CD14-positive monocyte (primary cell): ENCODE data around the gene ZNF324. TPM values are rescaled to one million over a fixed set of nuclear protein-coding genes. Genes with fewer than 3 reads are reported as not detected.

ENCODE experiments used
- DNase-seq, 3 donors: peaks; one replicate each; pipeline ENCODE4 v3.0.0-alpha.2; 2011 to 2022
- H2AFZ ChIP-seq: 2 replicates; pipeline ENCODE4 v1.6.0; 2012; ENCODE audit warnings: mild to moderate bottlenecking, low read depth, low read length, inconsistent platforms; ENCODE audit not compliant: insufficient read depth, poor library complexity, severe bottlenecking
- H3K27ac ChIP-seq, 2 donors: 1 replicate in 1 of 2; 2 replicates in 1 of 2; pipeline ENCODE4 v1.5.1; 2012 to 2013; ENCODE audit warnings: low read length in 2 of 2, control low read depth in 1 of 2, inconsistent platforms in 1 of 2, low read depth in 1 of 2, mild to moderate bottlenecking in 1 of 2
- H3K27me3 ChIP-seq, 2 donors: one replicate each; pipeline versions ENCODE4 v1.6.0 to v1.6.1; 2011 to 2013; ENCODE audit warnings: low read length in 2 of 2; ENCODE audit not compliant: control insufficient read depth in 2 of 2, insufficient read depth in 2 of 2
- H3K36me3 ChIP-seq, 2 donors: replicated peaks in 1 of 2; 1 replicate in 1 of 2; 2 replicates in 1 of 2; pipeline versions ENCODE4 v1.5.1 to v1.6.1; 2012 to 2013; ENCODE audit warnings: low read length in 2 of 2, control low read depth in 1 of 2, inconsistent platforms in 1 of 2, mild to moderate bottlenecking in 1 of 2; ENCODE audit not compliant: insufficient read depth in 2 of 2, control insufficient read depth in 1 of 2
- H3K4me1 ChIP-seq, 2 donors: 1 replicate in 1 of 2; 2 replicates in 1 of 2; pipeline versions ENCODE4 v1.5.1 to v1.6.1; 2012 to 2013; ENCODE audit warnings: low read length in 2 of 2, control low read depth in 1 of 2, inconsistent platforms in 1 of 2, mild to moderate bottlenecking in 1 of 2, moderate library complexity in 1 of 2; ENCODE audit not compliant: insufficient read depth in 2 of 2, control insufficient read depth in 1 of 2
- H3K4me2 ChIP-seq: replicated peaks from 2 replicates; pipeline ENCODE3; 2012; ENCODE audit warnings: low read length, moderate library complexity, mild to moderate bottlenecking; ENCODE audit not compliant: poor library complexity, severe bottlenecking; ENCODE audit errors: extremely low read depth
- H3K4me3 ChIP-seq, 3 experiments: fragments of 200-600 bp in 1 of 3; sonication (generic) in 1 of 3; replicated peaks in 1 of 3; 1 replicate in 2 of 3; 2 replicates in 1 of 3; pipeline ENCODE4 v1.5.1; 2011 to 2013; ENCODE audit warnings: low read length in 3 of 3, mild to moderate bottlenecking in 3 of 3, control low read depth in 2 of 3, low read depth in 2 of 3, inconsistent platforms in 1 of 3, moderate library complexity in 1 of 3
- H3K79me2 ChIP-seq: 2 replicates; pipeline ENCODE4 v1.6.0; 2012; ENCODE audit warnings: mild to moderate bottlenecking, control low read depth, inconsistent platforms, low read length, moderate library complexity; ENCODE audit not compliant: insufficient read depth
- H3K9ac ChIP-seq: 2 replicates; pipeline ENCODE4 v1.6.0; 2017; ENCODE audit warnings: low read length, mild to moderate bottlenecking; ENCODE audit not compliant: insufficient read depth, poor library complexity, severe bottlenecking
- H3K9me3 ChIP-seq, 2 donors: replicated peaks in 1 of 2; 1 replicate in 1 of 2; 2 replicates in 1 of 2; pipeline versions ENCODE4 v1.5.1 to v1.6.1; 2012 to 2013; ENCODE audit warnings: low read length in 2 of 2, control low read depth in 1 of 2; ENCODE audit not compliant: control insufficient read depth in 1 of 2, insufficient read depth in 1 of 2
- H4K20me1 ChIP-seq: 2 replicates; pipeline ENCODE4 v1.6.0; 2012; ENCODE audit warnings: mild to moderate bottlenecking, low read length, control low read depth, moderate library complexity; ENCODE audit not compliant: insufficient read depth
- H3K27ac Mint-ChIP-seq, 7 donors: one replicate each; pipeline ENCODE4 v1.8.0; 2020; ENCODE audit warnings: mild to moderate bottlenecking in 7 of 7, mixed read lengths in 7 of 7, moderate library complexity in 6 of 7, inconsistent platforms in 2 of 7
- H3K27me3 Mint-ChIP-seq, 3 donors: one replicate each; pipeline ENCODE4 v1.8.0; 2021 to 2022; ENCODE audit warnings: low read depth in 3 of 3, mild to moderate bottlenecking in 3 of 3, mixed read lengths in 3 of 3, moderate library complexity in 3 of 3, inconsistent platforms in 1 of 3
- H3K36me3 Mint-ChIP-seq, 2 donors: one replicate each; pipeline ENCODE4 v1.8.0; 2020; ENCODE audit warnings: mixed read lengths in 2 of 2, inconsistent platforms in 1 of 2, mild to moderate bottlenecking in 1 of 2
- H3K4me1 Mint-ChIP-seq: one replicate; pipeline ENCODE4 v1.8.0; 2020; ENCODE audit warnings: mild to moderate bottlenecking, mixed read lengths
- H3K4me3 Mint-ChIP-seq, 2 donors: one replicate each; pipeline ENCODE4 v1.8.0; 2020; ENCODE audit warnings: mild to moderate bottlenecking in 2 of 2, mixed read lengths in 2 of 2, moderate library complexity in 1 of 2
- H3K9me3 Mint-ChIP-seq, 7 donors: one replicate each; pipeline ENCODE4 v1.8.0; 2020 to 2022; ENCODE audit warnings: mixed read lengths in 7 of 7, mild to moderate bottlenecking in 6 of 7, moderate library complexity in 6 of 7, inconsistent platforms in 2 of 7
- CTCF ChIP-seq: fragments of 200-600 bp; IDR thresholded peaks from one replicate; pipeline ENCODE4 v1.8.0; 2022; ENCODE audit warnings: antibody characterized with exemption, mild to moderate bottlenecking
- WGBS: methylation state at CpG from one replicate; pipeline ENCODE4 v1.1.5; 2013; ENCODE audit warnings: missing lambda C conversion rate; ENCODE audit not compliant: insufficient coverage; 5-methylcytosine and 5-hydroxymethylcytosine counted together
- intact Hi-C, 2 donors: fragments of 100-400 bp; cut with micrococcal nuclease; formaldehyde crosslinking; loops; one replicate each; pipeline versions ENCODE4 v1.15.0 to v1.15.1; 2023
- polyA plus RNA-seq, 3 donors: library from polyadenylated mRNA; depleted of rRNA in 1 of 3; unstranded in 2 of 3; stranded (reverse) in 1 of 3; fragments of 300-500 nt in 2 of 3; fragments of >200 nt in 1 of 3; fragmentation: Illumina TruSeq in 2 of 3; gene quantifications; 1 replicate in 2 of 3; 2 replicates in 1 of 3; pipeline ENCODE4 v1.2.3, GENCODE V29; 2012 to 2021

Gene ZNF324
- polyA plus RNA-seq, 3 donors, result 4.1 to 5.7 (median 5.3) TPM

- TF ChIP-seq CTCF, result no peak
- H3K36me3 Mint-ChIP-seq, result peaks cover 24 to 27% of the 10 kb centered on the region in 2 donors
- peak within 1 kb of the TSS; percentile 70 for H3K9ac ChIP-seq
- peaks cover 20 to 23% of the 10 kb centered on the region in 2 donors for H3K36me3 ChIP-seq
- H3K4me3 ChIP-seq, result peak within 1 kb of the TSS; percentile 54 to 81 (median 68)
- DNase-seq, result peak; percentile 93 to 94 (median 94)
- peak within 1 kb of the TSS; percentile 86 to 95 for H3K4me3 Mint-ChIP-seq
- peak within 1 kb of the TSS; percentile 88 for H3K4me2 ChIP-seq
- H4K20me1 ChIP-seq, result no peaks in the 10 kb centered on the region
- no peaks in the 10 kb centered on the region for H3K9me3 ChIP-seq
- no peaks in the 10 kb centered on the region for H3K79me2 ChIP-seq
- no peaks in the 10 kb centered on the region for H3K27me3 ChIP-seq
- H2AFZ ChIP-seq, result peak within 1 kb of the TSS; percentile 92
- H3K27ac ChIP-seq, result peak within 1 kb of the TSS; percentile 80 to 89
- H3K4me1 Mint-ChIP-seq, result peaks cover 17% of the 10 kb centered on the region
- H3K4me1 ChIP-seq, result peaks cover 14 to 21% of the 10 kb centered on the region in 2 donors
- no peaks in the 10 kb centered on the region for H3K9me3 Mint-ChIP-seq
- peak within 1 kb of the TSS; percentile 94 to 99 (median 98) for H3K27ac Mint-ChIP-seq
- intact Hi-C loops, result no loop called here
- peaks cover 2 to 6% (median 2%) of the 10 kb centered on the region in 3 donors for H3K27me3 Mint-ChIP-seq
- WGBS, result 0% methylated on average over 60 of the region's 64 CpGs
These were observed 9.0 kb downstream of the ZNF324 start, which contains the start of gene ZNF446 for GRCh38 chr19:58475714-58476497. Gene ZNF446, plus strand, starts transcription at chr19:58476352. Its CDS starts 867 bp downstream, at chr19:58477219.

GRCh38 chr19:58476498-58477015, 9.7 kb downstream of the ZNF324 start:
- Mint-ChIP-seq H3K4me3 (peak overlapping the region; percentile 86 to 95), H3K9me3 (no peaks in the 10 kb centered on the region), H3K36me3 (peaks cover 21 to 27% of the 10 kb centered on the region in 2 donors), H3K4me1 (peaks cover 17% of the 10 kb centered on the region), H3K27ac (peak overlapping the region; percentile 43 to 99 (median 95)), H3K27me3 (peaks cover 2 to 6% (median 2%) of the 10 kb centered on the region in 3 donors)
- Histone ChIP-seq H3K27me3 (no peaks in the 10 kb centered on the region), H2AFZ (peak overlapping the region; percentile 92), H3K4me3 (peak overlapping the region; percentile 54 to 81 (median 68)), H3K79me2 (no peaks in the 10 kb centered on the region), H4K20me1 (no peaks in the 10 kb centered on the region), H3K4me2 (peak overlapping the region; percentile 88), H3K9ac (peak overlapping the region; percentile 70), H3K9me3 (no peaks in the 10 kb centered on the region), H3K27ac (peak overlapping the region; percentile 80 to 89), H3K36me3 (peaks cover 17 to 21% of the 10 kb centered on the region in 2 donors), H3K4me1 (peaks cover 14 to 21% of the 10 kb centered on the region in 2 donors)
- TF ChIP-seq CTCF, result no peak
- 5% methylated on average over 27 of the region's 27 CpGs for WGBS
- DNase-seq, result no peak
- intact Hi-C loops, result no loop called here
